Measurements from ENCODE around the gene POTEM. TPM values are rescaled to one million over a fixed set of nuclear protein-coding genes. Genes with fewer than 3 reads are reported as not detected.
"Not testable (repeated sequence)": the region's sequence is repeated elsewhere in the genome, so short reads cannot be mapped to it uniquely, and the experiment has no call there.

POTEM gene
- polyA plus RNA-seq (ENCODE audit: insufficient read depth in 1 of 5, insufficient read length in 5 of 5, low replicate concordance in 1 of 5), result not detected
- long read RNA-seq, donor 1, result 0 reads
- long read RNA-seq, donor 2, result 0 reads
- long read RNA-seq, donor 3, result 0 reads
- long read RNA-seq, donor 4, result 0 reads
- long read RNA-seq, donor 5, result 0 reads
- long read RNA-seq, donor 6, result 0 reads
- long read RNA-seq, donor 7, result 0 reads
- long read RNA-seq, donor 8, result 0 reads

DNA sequence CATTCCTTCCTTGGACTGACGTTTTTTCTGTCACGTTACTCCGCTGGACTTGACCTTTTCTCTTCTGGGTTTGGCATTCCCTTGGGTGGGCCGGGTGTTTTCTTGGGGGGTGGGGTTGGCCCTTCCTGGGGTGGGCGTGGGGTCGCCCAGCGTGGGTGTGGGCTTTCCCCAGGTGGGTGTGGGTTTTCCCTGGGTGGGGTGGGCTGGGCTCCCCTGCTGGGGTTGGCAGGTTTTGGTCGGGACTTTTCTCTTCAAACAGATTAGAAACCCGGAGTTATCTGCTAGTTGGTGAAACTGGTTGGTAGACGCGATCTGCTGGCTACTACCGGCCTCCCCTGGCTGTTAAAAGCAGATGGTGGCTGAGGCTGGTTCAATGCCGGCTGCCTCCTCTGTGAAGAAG lies at the start of gene POTEM:
POTEM (plus strand) TSS at position 301 of the 400 bp plus-strand sequence; CDS start at position 353, 52 bp downstream.
- not testable (repeated sequence) for DNase-seq

DNA sequence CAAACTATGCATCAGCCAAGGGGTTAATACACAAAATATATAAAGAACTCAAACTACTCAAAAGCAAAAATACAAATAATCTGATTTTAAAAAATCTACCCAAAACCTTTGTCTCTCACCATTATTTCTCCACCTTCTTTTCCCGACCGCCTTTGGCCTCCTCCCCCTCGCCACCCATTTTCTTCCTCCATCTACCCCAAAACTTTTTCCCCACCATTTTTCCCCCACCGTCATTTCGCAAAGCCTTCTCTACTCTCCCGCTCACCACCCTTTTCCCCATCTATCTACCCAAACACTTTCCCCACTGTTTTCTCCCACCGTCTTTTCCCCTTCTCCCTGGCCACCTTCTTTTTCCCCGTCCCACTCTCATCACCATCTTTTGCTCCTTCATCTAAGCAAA lies 48.9 kb upstream of the POTEM start:
- DNase-seq, result not testable (repeated sequence)

DNA sequence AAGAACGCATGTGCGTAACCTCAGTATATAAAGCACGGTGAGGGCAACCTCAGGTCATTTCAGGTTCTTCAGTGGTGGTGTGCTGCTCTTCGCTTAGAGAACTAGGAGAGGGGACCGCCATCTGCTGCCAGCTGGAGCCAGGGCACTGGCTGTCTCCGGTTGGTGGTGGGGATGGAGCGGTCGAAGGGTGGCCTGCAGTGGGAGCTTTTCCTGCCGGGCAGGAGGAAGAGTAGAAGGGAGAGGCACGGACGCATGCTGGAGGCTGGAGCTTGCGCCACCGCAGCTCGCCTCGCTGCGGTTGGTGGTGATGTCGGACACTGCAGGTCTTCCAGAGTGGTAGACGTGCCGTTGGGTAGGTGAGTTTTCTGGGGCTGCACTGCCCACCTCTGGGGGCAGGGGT lies 47.2 kb upstream of the POTEM start:
- DNase-seq, result not testable (repeated sequence)

DNA sequence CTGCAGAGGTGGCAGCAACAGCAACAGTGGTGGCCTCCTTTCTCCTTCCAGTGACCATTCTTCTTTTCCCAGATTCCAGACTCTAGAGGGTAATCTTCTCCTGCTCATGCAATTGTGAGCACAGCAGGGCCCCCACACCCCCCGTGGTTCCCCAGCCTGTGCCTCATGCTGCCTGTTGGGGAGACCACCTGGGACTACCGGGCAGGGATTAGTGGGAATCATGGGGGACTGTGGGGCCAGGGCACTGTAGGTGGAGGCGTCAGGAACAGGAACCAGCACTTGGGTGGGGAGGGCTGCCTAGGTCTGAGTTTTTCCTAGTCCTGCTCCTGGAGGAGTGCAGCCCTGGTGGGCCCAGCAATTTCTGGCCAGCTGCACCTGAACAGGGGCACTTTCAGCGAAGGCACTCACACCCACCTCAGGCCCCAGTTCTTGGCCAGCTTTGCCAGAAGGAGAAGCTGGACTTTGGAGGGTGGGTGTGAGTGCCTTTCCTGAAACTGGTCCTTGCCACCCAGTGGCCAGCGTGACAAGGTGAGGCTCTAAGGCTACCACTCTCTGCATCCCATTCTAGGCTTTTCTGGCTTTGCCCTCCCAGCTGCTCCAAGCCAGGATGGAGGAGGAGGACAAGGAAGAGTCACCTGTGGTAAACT lies 46.1 kb upstream of the POTEM start:
- not testable (repeated sequence) for DNase-seq

DNA sequence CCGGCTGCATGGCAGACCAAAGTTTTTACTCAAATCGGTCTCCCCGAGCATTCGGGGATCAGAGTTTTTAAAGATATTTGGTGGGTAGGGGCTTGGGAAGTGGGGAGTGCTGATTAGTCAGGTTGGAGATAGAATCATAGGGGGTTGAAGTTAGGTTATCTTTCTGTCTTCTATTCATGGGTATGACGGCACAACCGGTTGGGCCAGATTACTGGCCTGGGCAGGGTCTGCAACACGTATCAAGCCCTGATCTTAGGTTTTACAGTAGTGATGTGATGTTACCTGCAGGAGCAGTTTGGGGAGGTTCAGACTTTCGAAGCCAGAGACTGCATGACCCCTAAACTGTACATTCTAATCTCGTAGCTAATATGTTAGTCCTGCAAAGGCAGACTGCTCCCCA lies 30.4 kb upstream of the POTEM start:
- not testable (repeated sequence) for DNase-seq

DNA sequence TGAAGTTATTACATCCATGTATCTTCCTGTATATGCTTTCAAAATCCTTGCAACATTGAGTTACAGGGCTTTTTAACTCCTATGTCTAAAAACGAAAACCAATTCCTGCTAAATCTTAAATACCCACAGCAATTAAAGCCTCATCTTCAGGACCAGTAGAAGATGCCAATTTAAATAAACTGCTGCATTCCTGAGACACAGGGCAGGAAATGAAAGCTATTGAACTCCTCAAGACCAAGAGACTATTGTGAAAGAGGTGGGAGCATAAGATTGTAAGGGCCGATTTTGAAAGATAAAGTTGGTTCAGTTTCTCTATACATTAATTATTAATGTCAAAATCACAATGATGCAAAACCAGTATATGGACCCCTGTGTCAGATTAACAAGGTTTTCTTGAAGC lies 28.5 kb upstream of the POTEM start:
- not testable (repeated sequence) for DNase-seq

DNA sequence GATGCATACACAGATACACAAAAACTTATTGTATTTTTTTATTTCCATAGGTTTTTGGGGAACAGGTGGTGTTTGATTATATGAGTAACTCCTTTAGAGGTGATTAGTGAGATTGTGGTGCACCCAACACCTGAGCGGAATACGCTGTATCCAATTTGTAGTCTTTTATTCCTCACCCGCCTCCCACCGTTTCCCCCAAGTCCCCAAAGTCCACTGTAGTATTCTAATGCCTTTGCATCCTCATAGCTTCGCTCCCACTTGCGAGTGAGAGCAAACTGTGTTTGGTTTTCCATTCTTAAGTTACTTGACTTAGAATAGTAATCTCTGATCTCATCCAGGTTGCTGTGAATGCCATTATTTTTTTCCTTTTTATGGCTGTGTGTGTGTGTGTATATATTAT lies 17.3 kb upstream of the POTEM start:
- DNase-seq, result not testable (repeated sequence)

DNA sequence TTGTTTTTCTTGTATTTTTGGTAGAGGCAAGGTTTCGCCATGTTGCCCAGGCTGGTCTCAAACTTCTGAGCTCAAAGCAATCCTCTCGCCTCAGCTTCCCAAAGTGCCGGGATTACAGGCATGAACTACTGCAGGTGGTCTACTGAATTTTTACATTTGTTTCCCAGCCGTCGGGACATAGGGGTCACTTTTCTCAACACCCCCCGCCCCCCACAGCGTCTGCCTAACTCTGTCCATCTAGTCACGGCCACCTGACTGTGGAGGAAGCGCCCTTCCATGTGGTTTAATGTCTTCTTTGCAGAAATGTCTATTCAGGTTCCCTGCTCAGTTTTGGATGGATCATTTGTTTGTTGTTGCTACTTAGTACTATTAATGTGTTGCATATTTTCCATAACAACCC lies 14.1 kb upstream of the POTEM start:
- DNase-seq, result not testable (repeated sequence)

DNA sequence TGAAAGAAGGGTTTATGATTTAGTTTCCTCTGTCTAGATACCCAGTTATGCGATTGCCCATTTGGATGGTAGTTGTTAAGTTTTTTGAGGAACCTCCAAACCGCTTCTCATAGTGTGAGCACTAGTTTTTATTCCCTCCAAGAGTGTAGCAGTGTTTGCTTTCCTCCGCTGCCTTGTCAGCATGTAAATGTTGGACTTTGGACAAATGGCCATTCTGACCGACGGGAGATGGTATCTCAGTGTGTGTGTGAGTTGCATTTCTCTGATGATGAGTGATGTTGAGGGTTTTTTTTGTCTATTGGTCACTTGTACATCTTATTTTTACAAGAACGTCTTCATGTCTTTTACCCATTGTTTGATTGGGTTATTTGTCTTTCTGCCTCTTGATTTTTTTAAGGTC lies 11.4 kb upstream of the POTEM start:
- DNase-seq, result not testable (repeated sequence)

DNA sequence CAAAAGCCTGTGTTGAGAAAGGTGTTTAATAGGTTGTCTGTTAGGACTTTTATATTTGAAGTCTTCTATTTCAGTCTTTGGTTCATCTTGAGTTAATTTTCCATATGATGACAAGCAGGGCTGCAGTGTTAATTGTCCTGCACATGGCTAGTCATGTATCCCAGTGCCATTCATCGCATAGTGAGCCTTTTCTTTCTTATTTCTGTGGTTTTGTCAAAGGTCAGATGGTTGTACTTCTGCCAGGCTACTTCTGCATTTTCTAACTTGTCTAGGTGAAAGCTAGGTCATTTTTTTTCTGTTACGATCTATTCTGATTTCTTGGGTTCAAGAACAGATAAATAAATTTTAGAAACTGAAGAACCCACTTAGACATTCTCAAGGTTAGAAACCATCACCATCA lies 5.7 kb upstream of the POTEM start:
- DNase-seq, result not testable (repeated sequence)

DNA sequence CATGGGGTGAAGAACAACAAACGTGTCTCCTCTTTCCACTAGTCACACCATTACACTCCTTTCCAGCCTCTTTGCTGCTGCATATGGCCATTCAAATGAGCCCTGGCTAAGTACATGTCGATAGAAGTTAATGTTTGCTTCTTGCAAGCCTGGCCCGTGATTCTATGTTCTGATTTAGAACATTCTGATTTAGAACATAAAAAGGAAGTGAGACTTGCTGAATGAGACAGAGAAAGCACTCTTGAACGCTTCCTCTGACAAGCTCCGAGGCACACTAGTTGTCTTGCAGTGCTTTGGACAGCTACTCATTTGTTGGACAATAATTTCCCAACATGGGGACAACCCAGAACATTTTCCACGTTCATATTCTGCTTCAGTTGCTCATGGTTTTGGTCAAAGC lies 5.1 kb upstream of the POTEM start:
- not testable (repeated sequence) for DNase-seq

DNA sequence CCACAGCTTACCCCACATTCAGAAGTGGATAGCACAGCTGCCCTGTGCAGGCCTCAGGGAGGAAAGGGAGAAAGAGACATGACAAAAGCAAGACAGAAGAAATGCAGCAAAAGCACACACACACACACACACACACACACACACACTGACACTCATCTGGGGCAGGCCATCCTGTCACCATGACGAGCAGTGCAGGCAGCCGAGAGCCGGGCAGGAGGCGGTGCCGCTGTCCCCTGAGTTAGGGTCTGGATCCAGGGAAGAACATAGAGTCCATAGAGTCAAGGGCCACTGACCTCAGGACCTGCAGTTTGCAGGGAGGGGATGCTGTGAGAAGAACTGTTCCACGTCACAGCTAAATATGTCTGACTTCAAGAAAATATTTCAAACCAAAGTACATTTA lies 4.0 kb upstream of the POTEM start:
- DNase-seq, result not testable (repeated sequence)

DNA sequence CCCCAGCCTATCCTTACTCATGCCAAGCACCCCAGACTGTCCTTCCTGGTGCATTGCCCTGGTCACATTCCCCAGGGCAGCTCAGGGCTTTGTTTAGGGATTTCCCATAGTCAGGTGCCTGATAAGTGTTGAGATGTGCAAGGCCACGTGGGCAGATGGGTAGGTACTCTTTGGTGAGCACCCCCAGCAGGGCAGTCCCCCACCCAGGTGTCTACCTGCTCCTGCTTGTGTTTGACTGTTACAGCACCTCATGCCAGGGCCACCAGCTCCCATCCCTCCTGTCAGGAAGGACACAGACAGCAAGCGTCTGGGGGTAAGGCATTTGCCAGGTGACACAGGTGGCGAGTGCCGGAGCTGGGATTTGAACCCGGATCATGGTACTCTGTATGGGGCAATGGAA lies 2.4 kb upstream of the POTEM start:
- DNase-seq, result not testable (repeated sequence)

DNA sequence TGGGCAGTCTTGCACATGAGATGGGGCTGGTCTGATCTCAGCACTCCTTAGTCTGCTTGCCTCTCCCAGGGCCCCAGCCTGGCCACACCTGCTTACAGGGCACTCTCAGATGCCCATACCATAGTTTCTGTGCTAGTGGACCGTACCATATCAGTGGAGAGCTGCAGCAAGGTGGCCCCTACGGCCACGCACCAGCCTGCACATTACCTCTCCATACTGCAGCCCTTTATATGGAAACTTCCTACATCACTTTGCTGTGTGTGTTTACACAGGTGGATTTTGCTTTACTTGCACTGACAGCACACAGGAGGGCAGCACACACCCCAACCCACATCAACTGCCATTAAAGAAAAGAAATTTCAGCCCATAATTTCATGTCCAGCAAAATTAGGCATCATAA lies 35.3 kb downstream of the POTEM start:
- DNase-seq, result not testable (repeated sequence)

DNA sequence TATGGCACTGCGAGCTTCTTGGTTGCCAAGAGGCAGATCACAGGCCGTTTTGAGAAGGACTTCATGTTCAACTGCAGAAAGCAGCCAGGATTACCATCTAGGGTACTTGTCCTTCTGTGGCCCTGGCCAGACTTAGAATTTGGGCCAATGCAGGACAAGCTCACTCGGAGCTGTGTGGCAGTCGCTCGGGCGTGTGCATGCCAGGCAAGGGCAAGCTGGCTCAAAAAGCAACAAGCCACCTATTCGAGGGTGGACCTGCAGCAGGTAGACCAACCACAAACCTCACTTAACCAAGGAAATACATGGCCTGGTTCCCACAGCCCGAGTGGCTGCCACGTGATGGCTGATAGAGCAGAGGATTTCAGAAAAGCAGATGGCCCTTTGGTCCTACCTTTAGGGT lies 39.3 kb downstream of the POTEM start:
- not testable (repeated sequence) for DNase-seq

DNA sequence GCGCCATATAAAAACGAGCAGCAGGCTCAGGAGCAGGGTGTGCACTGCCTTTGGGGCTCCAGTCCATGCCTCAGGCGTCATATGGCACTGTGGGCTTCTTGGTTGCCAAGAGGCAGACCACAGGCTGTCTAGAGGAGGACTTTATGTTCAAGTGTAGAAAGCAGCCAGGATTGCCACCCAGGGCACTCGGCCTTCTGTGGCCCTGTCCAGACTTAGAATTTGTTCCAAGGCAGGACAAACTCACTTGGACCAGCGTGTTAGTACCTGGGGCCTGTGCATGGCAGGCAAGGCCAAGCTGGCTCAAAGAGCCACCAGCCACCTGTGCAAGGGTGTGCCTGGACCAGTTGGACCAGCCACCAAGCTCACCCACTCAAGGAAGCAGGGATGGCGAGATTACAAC lies 40.4 kb downstream of the POTEM start:
- DNase-seq, result not testable (repeated sequence)

DNA sequence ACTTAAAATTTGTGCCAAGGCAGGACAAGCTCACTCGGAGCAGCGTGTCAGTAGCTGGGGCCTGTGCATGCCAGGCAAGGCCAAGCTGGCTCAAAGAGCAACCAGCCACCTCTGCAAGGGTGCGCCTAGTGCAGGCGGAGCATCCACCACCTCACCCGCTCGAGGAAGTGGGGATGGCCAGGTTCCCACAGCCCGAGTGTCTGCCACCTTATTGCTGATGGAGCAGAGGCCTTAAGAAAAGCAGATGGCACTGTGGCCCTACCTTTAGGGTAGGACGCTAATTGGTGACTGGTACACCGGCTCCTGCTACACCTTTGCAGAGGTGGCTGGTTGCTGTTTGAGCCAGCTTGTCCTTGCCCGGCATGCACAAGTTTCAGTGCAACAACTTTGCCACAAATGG lies 43.8 kb downstream of the POTEM start:
- not testable (repeated sequence) for DNase-seq

DNA sequence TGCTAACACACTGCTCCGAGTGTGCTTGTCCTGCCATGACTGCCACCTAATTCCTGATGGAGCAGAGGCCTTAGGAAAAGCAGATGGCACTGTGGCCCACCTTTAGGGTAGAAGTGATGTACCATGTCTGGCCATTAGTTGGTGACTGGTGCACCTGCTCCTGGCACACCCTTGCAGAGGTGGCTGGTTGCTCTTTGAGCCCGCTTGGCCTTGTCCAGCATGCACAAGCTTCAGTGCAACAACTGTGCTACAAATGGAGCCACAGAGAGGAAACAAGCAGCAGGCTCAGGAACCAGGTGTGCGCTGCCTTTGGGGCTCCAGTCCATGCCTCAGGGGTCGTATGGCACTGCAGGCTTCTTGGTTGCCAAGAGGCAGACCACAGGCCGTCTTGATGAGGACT lies 44.5 kb downstream of the POTEM start:
- not testable (repeated sequence) for DNase-seq

DNA sequence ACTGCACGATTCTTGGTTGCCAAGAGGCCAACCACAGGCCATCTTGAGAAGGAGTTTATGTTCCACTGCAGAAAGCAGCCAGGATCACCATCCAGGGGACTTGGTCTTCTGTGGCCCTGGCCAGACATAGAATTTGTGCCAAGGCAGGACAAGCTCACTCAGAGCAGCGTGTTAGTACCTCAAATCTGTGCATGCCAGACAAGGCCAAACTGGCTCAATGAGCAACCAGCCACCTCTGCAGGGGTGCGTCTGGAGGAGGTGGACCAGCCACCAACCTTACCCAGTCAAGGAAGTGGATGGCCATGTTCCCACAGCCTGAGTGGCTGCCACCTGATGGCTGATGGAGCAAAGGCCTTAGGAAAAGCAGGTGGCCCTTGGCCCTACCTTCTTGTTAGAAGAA lies 48.0 kb downstream of the POTEM start:
- not testable (repeated sequence) for DNase-seq

DNA sequence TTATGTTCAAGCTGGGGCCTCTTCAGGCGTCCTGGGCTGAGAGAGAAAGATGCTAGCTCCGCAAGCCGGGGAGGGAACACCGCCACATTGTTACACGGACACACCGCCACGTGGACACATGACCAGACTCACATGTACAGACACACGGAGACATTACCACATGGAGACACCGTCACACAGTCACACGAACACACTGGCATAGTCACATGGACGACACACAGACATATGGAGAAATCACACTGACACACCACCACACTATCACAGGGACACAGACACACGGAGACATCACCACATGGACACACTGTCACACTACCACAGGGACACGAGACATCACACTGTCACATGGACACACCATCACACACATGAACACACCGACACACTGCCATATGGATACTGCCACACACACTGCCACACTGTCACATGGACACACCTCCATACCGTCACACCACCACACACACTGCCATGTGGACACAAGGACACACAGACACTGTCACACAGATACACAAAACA lies 57.9 kb downstream of the POTEM start:
- DNase-seq, result not testable (repeated sequence)

DNA sequence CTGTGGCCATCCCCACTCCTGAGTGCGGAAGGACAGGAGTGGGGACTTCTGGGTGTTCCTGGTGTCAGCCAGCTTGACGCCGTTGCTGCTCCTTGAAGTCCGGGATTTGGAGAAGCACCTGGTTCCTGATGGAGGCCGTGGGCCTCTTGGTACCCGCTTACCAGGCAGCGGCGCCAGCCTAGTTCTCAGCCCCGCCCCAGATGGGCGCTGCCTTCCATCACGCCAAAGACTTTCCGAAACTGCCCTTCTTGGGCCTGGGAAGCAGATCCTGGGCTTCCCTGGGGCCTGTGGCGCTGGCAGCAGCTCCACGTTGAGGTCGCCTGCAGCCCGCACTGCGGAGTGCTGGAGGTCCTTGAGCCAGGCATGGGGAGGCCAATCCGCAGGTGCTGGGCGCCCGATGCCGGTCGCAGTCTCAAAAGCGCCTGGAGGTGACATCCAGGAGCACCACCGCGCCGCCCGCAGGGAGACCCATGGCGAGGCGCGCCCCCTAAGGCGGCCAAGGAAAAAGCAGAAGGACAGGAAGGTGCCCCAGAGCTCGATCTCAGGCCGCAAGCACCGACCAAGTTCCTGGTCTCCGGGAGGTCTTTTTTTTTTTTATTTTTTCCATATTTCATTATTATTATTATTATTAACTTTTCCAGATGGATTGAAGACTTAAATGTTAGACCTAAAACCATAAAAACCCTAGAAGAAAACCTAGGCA lies 59.6 kb downstream of the POTEM start:
- DNase-seq, result not testable (repeated sequence)

DNA sequence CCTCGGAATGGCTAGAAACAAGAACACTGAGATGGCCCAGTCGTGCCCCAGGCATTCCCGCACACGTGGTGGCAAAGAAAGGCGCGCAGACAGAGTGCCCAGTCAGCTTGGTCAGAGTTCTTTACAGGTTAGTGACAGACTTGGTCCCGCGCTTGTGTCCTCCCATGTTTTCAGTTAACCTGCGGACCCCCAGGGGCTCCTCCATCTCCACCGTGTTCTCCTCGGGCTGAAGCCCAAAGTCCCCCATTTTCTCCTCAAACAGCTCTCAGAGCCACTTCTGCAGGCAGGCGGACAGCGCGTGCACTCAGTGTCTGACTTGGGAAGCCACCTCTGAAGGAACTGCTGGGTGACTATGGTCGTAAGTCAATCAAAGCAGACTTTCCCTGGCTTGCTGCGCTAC lies 60.7 kb downstream of the POTEM start:
- DNase-seq, result not testable (repeated sequence)

Measured in right lung (tissue), 10 donors.